Activated B cell treated with CpG ODN at 0.5 μM for 24 hours (primary cell): ENCODE data around the gene WDR27. TPM values are rescaled to one million over a fixed set of nuclear protein-coding genes. Genes with fewer than 3 reads are reported as not detected.
"Not testable (repeated sequence)": the region's sequence is repeated elsewhere in the genome, so short reads cannot be mapped to it uniquely, and the experiment has no call there.

Experiments used
- ATAC-seq: fragments of 200-7000 bp; cut with Tn5 transposase; one replicate; pipeline ENCODE4 v1.10.0; 2021; ENCODE audit warnings: low read depth, mild to moderate bottlenecking, moderate library complexity
- CTCF ChIA-PET: fragments of 350-600 bp; sonication (Branson Sonifier 250); formaldehyde crosslinking; loops from one replicate; lab custom pipeline; 2021; ENCODE audit warnings: antibody characterized with exemption; lab: Charles Lee
- POLR2A ChIA-PET: fragments of 350-600 bp; sonication (Branson Sonifier 250); formaldehyde crosslinking; loops from one replicate; lab custom pipeline; 2021; ENCODE audit warnings: antibody characterized with exemption; lab: Charles Lee
- DNase-seq: peaks from one replicate; pipeline ENCODE4 v3.0.0; 2022
- H3K27ac Mint-ChIP-seq: one replicate; pipeline ENCODE4 v1.8.0; 2020; ENCODE audit warnings: mixed read lengths
- H3K27me3 Mint-ChIP-seq: one replicate; pipeline ENCODE4 v1.8.0; 2021; ENCODE audit warnings: mixed read lengths
- H3K36me3 Mint-ChIP-seq: one replicate; pipeline ENCODE4 v1.8.0; 2021; ENCODE audit warnings: low read depth, mixed read lengths
- H3K4me1 Mint-ChIP-seq: one replicate; pipeline ENCODE4 v1.8.0; 2021; ENCODE audit warnings: mixed read lengths
- H3K4me3 Mint-ChIP-seq: one replicate; pipeline ENCODE4 v1.8.0; 2020; ENCODE audit warnings: mild to moderate bottlenecking, mixed read lengths
- H3K9me3 Mint-ChIP-seq: one replicate; pipeline ENCODE4 v1.8.0; 2020; ENCODE audit warnings: mixed read lengths
- intact Hi-C: fragments of 100-400 bp; cut with micrococcal nuclease; formaldehyde crosslinking; loops from one replicate; pipeline ENCODE4 v1.15.1; 2024
- total RNA-seq: library from RNA; stranded (reverse); gene quantifications from 2 replicates; pipeline ENCODE4 v1.2.3, GENCODE V29; 2022
- TF ChIP-seq, protein P1 (sequence below): fragments of 200-600 bp; IDR thresholded peaks from one replicate; pipeline ENCODE4 v1.8.0; 2022; ENCODE audit warnings: antibody characterized with exemption, mild to moderate bottlenecking

WDR27 gene
- total RNA-seq, 1 donor from 2014 or later, result 49.1 TPM

DNA sequence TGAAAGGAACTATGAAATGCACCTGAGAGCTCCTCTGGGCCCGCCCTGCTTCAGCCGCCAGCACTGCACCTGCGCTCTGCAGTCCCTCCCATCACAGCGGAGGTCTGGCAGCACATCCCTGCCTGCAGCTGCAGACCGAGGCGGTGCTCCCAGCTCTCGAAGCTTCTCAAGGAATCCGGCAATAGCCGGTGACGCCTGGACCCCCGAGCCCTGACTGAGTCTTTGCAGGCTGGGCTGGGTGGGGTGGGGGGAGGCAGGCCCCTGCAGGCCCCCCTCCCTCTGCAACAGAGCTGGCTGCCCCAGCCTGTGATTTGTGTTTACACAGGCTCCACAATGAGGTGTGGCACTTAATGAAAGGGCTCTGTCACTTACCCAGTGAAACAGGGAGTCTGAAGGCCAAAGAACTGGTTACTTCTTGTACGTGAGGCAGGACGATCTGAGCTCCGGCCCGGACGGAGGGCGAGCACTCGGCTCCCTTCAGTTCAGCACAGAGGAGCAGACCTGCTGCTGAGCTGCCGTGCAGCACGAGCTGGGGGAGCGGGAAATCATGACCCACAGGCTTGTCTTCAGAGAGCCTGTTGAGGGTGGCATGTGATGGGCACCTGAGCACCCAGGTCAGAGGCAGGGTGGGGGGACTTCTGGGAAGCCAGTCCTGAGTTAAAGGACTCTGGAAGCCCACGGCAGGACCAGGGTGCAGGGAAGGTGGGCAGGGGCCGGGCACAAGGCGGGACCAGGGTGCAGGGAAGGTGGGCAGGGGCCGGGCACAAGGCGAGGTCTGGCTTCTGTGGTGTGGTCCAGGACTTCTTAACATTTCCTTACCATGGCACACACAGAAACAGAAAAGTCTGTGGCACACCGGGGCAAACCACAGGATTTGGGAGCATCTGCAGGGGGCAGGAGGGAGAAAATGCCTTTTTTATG is 255.9 kb downstream of the WDR27 start:
- TF ChIP-seq, protein P1, sequence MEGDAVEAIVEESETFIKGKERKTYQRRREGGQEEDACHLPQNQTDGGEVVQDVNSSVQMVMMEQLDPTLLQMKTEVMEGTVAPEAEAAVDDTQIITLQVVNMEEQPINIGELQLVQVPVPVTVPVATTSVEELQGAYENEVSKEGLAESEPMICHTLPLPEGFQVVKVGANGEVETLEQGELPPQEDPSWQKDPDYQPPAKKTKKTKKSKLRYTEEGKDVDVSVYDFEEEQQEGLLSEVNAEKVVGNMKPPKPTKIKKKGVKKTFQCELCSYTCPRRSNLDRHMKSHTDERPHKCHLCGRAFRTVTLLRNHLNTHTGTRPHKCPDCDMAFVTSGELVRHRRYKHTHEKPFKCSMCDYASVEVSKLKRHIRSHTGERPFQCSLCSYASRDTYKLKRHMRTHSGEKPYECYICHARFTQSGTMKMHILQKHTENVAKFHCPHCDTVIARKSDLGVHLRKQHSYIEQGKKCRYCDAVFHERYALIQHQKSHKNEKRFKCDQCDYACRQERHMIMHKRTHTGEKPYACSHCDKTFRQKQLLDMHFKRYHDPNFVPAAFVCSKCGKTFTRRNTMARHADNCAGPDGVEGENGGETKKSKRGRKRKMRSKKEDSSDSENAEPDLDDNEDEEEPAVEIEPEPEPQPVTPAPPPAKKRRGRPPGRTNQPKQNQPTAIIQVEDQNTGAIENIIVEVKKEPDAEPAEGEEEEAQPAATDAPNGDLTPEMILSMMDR, result no peak
- Mint-ChIP-seq H3K27ac (no peak overlapping the region), H3K27me3 (peaks cover 5% of the 10 kb centered on the region), H3K9me3 (no peaks in the 10 kb centered on the region), H3K4me3 (no peak overlapping the region), H3K36me3 (no peaks in the 10 kb centered on the region), H3K4me1 (no peaks in the 10 kb centered on the region)
- intact Hi-C loops, result no loop called here
- ChIA-PET CTCF (no interaction called here), POLR2A (no interaction called here)
- ATAC-seq, result no peak
- DNase-seq, result no peak

DNA sequence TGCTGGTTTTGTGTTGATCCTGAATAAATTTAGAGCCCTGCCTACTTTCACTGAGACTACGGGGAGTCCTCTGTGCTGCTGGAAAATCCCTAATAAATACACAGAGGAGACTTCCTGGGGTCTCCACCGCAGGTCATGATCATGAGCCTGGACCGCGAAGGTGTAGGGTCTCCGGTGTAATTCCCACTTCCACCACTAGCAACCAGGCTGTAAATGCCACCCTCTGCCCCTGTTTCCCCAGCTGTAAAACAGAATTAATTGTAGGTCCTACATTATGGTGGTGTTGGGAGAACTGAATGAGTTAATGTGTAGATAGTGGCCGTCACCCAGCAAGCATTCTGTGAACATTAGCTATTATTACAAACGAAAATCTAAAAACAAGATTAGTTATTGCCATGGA is 256.6 kb downstream of the WDR27 start:
- peaks cover 5% of the 10 kb centered on the region for H3K27me3 Mint-ChIP-seq
- no peak for DNase-seq
- no peak overlapping the region for H3K4me3 Mint-ChIP-seq

DNA sequence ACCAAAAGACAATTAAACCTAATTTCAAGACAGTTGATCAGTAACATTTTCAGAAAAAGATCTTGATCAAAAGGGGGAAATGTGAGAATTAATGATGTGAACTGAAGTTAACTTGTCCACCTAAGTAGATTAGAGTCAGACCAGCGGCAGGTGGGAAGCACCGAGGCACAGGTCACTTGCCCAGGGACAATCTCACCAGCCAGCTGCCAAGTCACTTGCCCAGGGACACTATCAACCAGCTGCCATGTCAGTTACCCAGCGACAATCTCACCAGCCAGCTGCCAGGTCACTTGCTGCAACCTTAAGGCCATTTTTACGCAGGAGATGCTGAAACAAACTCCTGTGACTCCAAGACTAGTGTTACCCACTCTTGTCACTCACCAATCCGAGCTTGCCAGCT is 260.5 kb downstream of the WDR27 start:
- Mint-ChIP-seq H3K27ac (no peak overlapping the region), H3K36me3 (no peaks in the 10 kb centered on the region), H3K27me3 (peaks cover 5% of the 10 kb centered on the region), H3K4me1 (no peaks in the 10 kb centered on the region), H3K4me3 (no peak overlapping the region), H3K9me3 (no peaks in the 10 kb centered on the region)
- ATAC-seq (no peak), DNase-seq (no peak)
- ChIA-PET CTCF (no interaction called here), POLR2A (no interaction called here)
- intact Hi-C loops, result no loop called here
- TF ChIP-seq, protein P1, result no peak

More for the DNA sequence above, 256.6 kb downstream of the WDR27 start:
- no peaks in the 10 kb centered on the region for H3K9me3 Mint-ChIP-seq
- intact Hi-C loops, result no loop called here
- H3K36me3 Mint-ChIP-seq, result no peaks in the 10 kb centered on the region
- ATAC-seq, result no peak
- POLR2A ChIA-PET, result no interaction called here
- no peak overlapping the region for H3K27ac Mint-ChIP-seq
- CTCF ChIA-PET, result no interaction called here
- TF ChIP-seq, protein P1, result no peak
- H3K4me1 Mint-ChIP-seq, result no peaks in the 10 kb centered on the region

DNA sequence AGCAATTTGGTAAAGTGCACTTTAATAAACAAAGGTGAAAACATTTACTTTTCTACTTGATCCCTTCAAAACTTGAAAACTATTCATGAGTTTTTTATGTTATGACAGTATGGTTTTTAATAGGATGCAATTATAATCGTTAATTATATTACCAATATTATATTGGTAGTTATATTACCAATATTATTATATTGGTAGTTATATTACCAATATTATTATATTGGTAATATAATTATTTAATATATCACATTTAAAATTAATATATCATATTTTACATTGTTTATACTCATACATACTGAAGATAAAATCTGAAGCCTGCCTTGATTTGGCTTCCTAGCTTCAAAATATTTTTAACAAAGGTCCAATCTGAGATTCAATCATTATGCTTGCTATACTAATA is 262.1 kb downstream of the WDR27 start:
- Mint-ChIP-seq H3K4me3 (no peak overlapping the region), H3K36me3 (no peaks in the 10 kb centered on the region), H3K27ac (no peak overlapping the region), H3K9me3 (peaks cover 8% of the 10 kb centered on the region), H3K27me3 (peaks cover 5% of the 10 kb centered on the region), H3K4me1 (no peaks in the 10 kb centered on the region)
- ChIA-PET POLR2A (no interaction called here), CTCF (no interaction called here)
- intact Hi-C loops, result no loop called here
- ATAC-seq, result no peak
- TF ChIP-seq, protein P1, result no peak
- DNase-seq, result no peak

DNA sequence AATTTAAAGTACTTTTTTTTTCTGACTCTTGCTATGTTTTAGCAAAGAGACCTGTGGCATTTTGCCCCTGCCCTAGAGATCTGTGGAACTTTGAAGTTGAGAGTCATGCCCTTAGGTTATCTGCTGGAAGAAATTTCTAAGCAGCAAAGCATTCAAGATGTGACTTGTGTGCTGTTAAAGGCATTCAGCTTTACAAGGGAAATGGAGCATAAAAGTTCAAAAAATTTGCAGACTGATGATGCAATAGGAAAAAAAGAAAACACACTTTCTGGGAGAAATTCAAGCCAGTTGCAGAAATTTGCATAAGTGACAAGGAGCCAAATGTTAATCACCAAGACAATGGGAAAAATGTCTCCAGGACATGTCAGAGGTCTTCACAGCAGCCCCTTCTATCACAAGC is 267.3 kb downstream of the WDR27 start:
- H3K27ac Mint-ChIP-seq, H3K36me3 Mint-ChIP-seq, H3K4me1 Mint-ChIP-seq, POLR2A ChIA-PET, intact Hi-C loops, H3K27me3 Mint-ChIP-seq, CTCF ChIA-PET, DNase-seq, ATAC-seq, H3K4me3 Mint-ChIP-seq: not testable (repeated sequence)
- H3K9me3 Mint-ChIP-seq, result peaks cover 37% of the 10 kb centered on the region
